Mesenchymal stem cell (in vitro differentiated cells and primary cell): ENCODE results near the gene DTD2.

ENCODE experiments used
- DNase-seq: peaks from one replicate; pipeline ENCODE4 v3.0.0-alpha.2; 2013
- H2AFZ ChIP-seq: one replicate; pipeline ENCODE4 v1.6.1; 2013; ENCODE audit warnings: low read depth, mild to moderate bottlenecking, control low read depth, inconsistent platforms, low read length, moderate library complexity
- H2AK5ac ChIP-seq: 2 replicates; pipeline ENCODE4 v1.6.1; 2013; ENCODE audit warnings: low read length, moderate library complexity, mild to moderate bottlenecking, inconsistent platforms; ENCODE audit not compliant: severe bottlenecking
- H2BK120ac ChIP-seq: one replicate; pipeline ENCODE4 v1.6.1; 2013; ENCODE audit warnings: low read depth, mild to moderate bottlenecking, inconsistent platforms, low read length, moderate library complexity
- H2BK12ac ChIP-seq, 2 experiments: one replicate each; pipeline ENCODE4 v1.6.1; 2013; ENCODE audit warnings: inconsistent platforms in 2 of 2, low read length in 2 of 2, mild to moderate bottlenecking in 2 of 2, moderate library complexity in 2 of 2, control low read depth in 1 of 2
- H2BK15ac ChIP-seq: one replicate; pipeline ENCODE4 v1.6.1; 2013; ENCODE audit warnings: mild to moderate bottlenecking, low read depth, inconsistent platforms; ENCODE audit not compliant: poor library complexity, severe bottlenecking
- H2BK5ac ChIP-seq: 2 replicates; pipeline ENCODE4 v1.6.1; 2013; ENCODE audit warnings: low read depth, mild to moderate bottlenecking, low read length, control low read depth, inconsistent platforms; ENCODE audit not compliant: poor library complexity, severe bottlenecking
- H3K14ac ChIP-seq, 2 experiments: one replicate each; pipeline ENCODE4 v1.6.1; 2013; ENCODE audit warnings: inconsistent platforms in 2 of 2, low read length in 2 of 2, control low read depth in 1 of 2, mild to moderate bottlenecking in 1 of 2, moderate library complexity in 1 of 2
- H3K18ac ChIP-seq, 2 experiments: one replicate each; pipeline ENCODE4 v1.6.1; 2013; ENCODE audit warnings: inconsistent platforms in 2 of 2, low read length in 2 of 2, control low read depth in 1 of 2, low read depth in 1 of 2, mild to moderate bottlenecking in 1 of 2
- H3K23ac ChIP-seq, 2 experiments: one replicate each; pipeline ENCODE4 v1.6.1; 2013; ENCODE audit warnings: inconsistent platforms in 2 of 2, low read length in 2 of 2, mild to moderate bottlenecking in 2 of 2, moderate library complexity in 2 of 2, control low read depth in 1 of 2
- H3K27ac ChIP-seq: 2 replicates; pipeline ENCODE4 v1.5.1; 2013; ENCODE audit warnings: mild to moderate bottlenecking, moderate library complexity, low read length, control low read depth, inconsistent platforms; ENCODE audit not compliant: poor library complexity, severe bottlenecking
- H3K27me3 ChIP-seq, 2 experiments: 2 replicates each; pipeline versions ENCODE4 v1.6.1 to v1.7.0; 2013; ENCODE audit warnings: low read length in 2 of 2, mild to moderate bottlenecking in 2 of 2, moderate library complexity in 2 of 2, control low read depth in 1 of 2, inconsistent platforms in 1 of 2; ENCODE audit not compliant: control insufficient read depth in 1 of 2, insufficient read depth in 1 of 2
- H3K36me3 ChIP-seq, 2 experiments: 2 replicates each; pipeline versions ENCODE4 v1.6.1 to v1.7.0; 2013; ENCODE audit warnings: low read length in 2 of 2, control low read depth in 1 of 2, inconsistent platforms in 1 of 2, low read depth in 1 of 2, mild to moderate bottlenecking in 1 of 2; ENCODE audit not compliant: insufficient read depth in 2 of 2, control insufficient read depth in 1 of 2
- H3K4ac ChIP-seq, 2 experiments: one replicate each; pipeline ENCODE4 v1.6.1; 2013; ENCODE audit warnings: inconsistent platforms in 2 of 2, low read length in 2 of 2, mild to moderate bottlenecking in 2 of 2, moderate library complexity in 2 of 2, control low read depth in 1 of 2, low read depth in 1 of 2
- H3K4me1 ChIP-seq: 2 replicates; pipeline ENCODE4 v1.6.1; 2013; ENCODE audit warnings: low read depth, low read length, control low read depth; ENCODE audit not compliant: control insufficient read depth, insufficient read depth
- H3K4me2 ChIP-seq: 2 replicates; pipeline ENCODE4 v1.6.1; 2013; ENCODE audit warnings: low read length, mild to moderate bottlenecking, inconsistent platforms; ENCODE audit not compliant: poor library complexity, severe bottlenecking
- H3K4me3 ChIP-seq, 2 experiments: 2 replicates each; pipeline versions ENCODE4 v1.5.1 to v1.7.0; 2013; ENCODE audit warnings: low read length in 2 of 2, mild to moderate bottlenecking in 2 of 2, control low read depth in 1 of 2, low read depth in 1 of 2; ENCODE audit not compliant: insufficient read depth in 1 of 2
- H3K79me1 ChIP-seq: replicated peaks from 2 replicates; pipeline ENCODE4 v1.6.1; 2013; ENCODE audit warnings: mild to moderate bottlenecking, control low read depth, low read length, inconsistent platforms; ENCODE audit not compliant: poor library complexity, severe bottlenecking
- H3K9ac ChIP-seq: 2 replicates; pipeline ENCODE4 v1.7.0; 2013; ENCODE audit warnings: mild to moderate bottlenecking, low read length, moderate library complexity
- H3K9me3 ChIP-seq: 2 replicates; pipeline ENCODE4 v1.7.0; 2013; ENCODE audit warnings: mild to moderate bottlenecking, low read length; ENCODE audit not compliant: control insufficient read depth
- H4K8ac ChIP-seq: one replicate; pipeline ENCODE4 v1.6.1; 2013; ENCODE audit warnings: inconsistent platforms, mild to moderate bottlenecking, low read length, moderate library complexity
- H4K91ac ChIP-seq: one replicate; pipeline ENCODE4 v1.6.1; 2013; ENCODE audit warnings: mild to moderate bottlenecking, low read length, inconsistent platforms
- WGBS: methylation state at CpG from one replicate; pipeline ENCODE4 v1.1.7; 2013; ENCODE audit warnings: mixed read lengths; 5-methylcytosine and 5-hydroxymethylcytosine counted together

DTD2 gene

GRCh38 chr14:31442284-31442683, 15.0 kb downstream of the DTD2 start:
- DNase-seq = no peak
- Histone ChIP-seq H2BK5ac (no peak overlapping the region), H3K36me3 (peaks cover 0 to 6% of the 10 kb centered on the region in 2 experiments), H3K9ac (peak overlapping the region; percentile 78), H3K18ac (no peak overlapping the region), H3K27me3 (no peaks in the 10 kb centered on the region), H3K23ac (no peak overlapping the region), H3K27ac (no peak overlapping the region), H3K79me1 (no peaks in the 10 kb centered on the region), H4K8ac (no peak overlapping the region), H3K4me1 (no peaks in the 10 kb centered on the region), H3K4me2 (no peak overlapping the region), H3K4ac (no peak overlapping the region), H2BK12ac (no peak overlapping the region), H3K4me3 (no peak overlapping the region), H3K14ac (no peak overlapping the region), H2AFZ (no peak overlapping the region), H2AK5ac (no peak overlapping the region), H2BK120ac (no peak overlapping the region), H2BK15ac (no peak overlapping the region), H3K9me3 (no peaks in the 10 kb centered on the region), H4K91ac (no peak overlapping the region)
- WGBS = 91% methylated on average over 4 of the region's 6 CpGs

GRCh38 chr14:31441273-31442111, 15.8 kb downstream of the DTD2 start:
- Histone ChIP-seq H3K79me1 (no peaks in the 10 kb centered on the region), H3K9me3 (no peaks in the 10 kb centered on the region), H3K4ac (no peak overlapping the region), H3K14ac (no peak overlapping the region), H3K27me3 (no peaks in the 10 kb centered on the region), H3K4me1 (no peaks in the 10 kb centered on the region), H2BK120ac (no peak overlapping the region), H2BK5ac (no peak overlapping the region), H3K4me2 (no peak overlapping the region), H3K27ac (peak overlapping the region; percentile 51), H3K36me3 (no peaks in the 10 kb centered on the region), H3K18ac (no peak overlapping the region), H2AFZ (no peak overlapping the region), H3K9ac (peak overlapping the region; percentile 78), H3K4me3 (peak overlapping the region in 1 of 2 experiments; percentile 55), H4K8ac (peak overlapping the region; percentile 69), H3K23ac (no peak overlapping the region), H2BK12ac (no peak overlapping the region), H4K91ac (no peak overlapping the region), H2AK5ac (no peak overlapping the region), H2BK15ac (no peak overlapping the region)
- WGBS = 89% methylated on average over 7 of the region's 7 CpGs
- peak; percentile 37 for DNase-seq

GRCh38 chr14:31440280-31440679, 17.0 kb downstream of the DTD2 start:
- no peaks in the 10 kb centered on the region for H3K79me1 ChIP-seq
- DNase-seq = no peak
- no peak overlapping the region for H3K9ac ChIP-seq
- no peak overlapping the region for H3K4me2 ChIP-seq
- H3K9me3 ChIP-seq = no peaks in the 10 kb centered on the region
- no peak overlapping the region for H2AFZ ChIP-seq
- H2BK120ac ChIP-seq = no peak overlapping the region
- no peaks in the 10 kb centered on the region for H3K4me1 ChIP-seq
- H2BK15ac ChIP-seq = no peak overlapping the region
- H3K27ac ChIP-seq = no peak overlapping the region
- H3K23ac ChIP-seq = no peak overlapping the region
- no peak overlapping the region for H2BK12ac ChIP-seq
- no peak overlapping the region for H3K4ac ChIP-seq
- H4K91ac ChIP-seq = no peak overlapping the region
- no peak overlapping the region for H4K8ac ChIP-seq
- no peak overlapping the region for H3K14ac ChIP-seq
- H3K27me3 ChIP-seq = no peaks in the 10 kb centered on the region
- no peak overlapping the region for H3K4me3 ChIP-seq
- no peak overlapping the region for H2BK5ac ChIP-seq
- no peak overlapping the region for H2AK5ac ChIP-seq
- no peaks in the 10 kb centered on the region for H3K36me3 ChIP-seq
- H3K18ac ChIP-seq = no peak overlapping the region

DNA sequence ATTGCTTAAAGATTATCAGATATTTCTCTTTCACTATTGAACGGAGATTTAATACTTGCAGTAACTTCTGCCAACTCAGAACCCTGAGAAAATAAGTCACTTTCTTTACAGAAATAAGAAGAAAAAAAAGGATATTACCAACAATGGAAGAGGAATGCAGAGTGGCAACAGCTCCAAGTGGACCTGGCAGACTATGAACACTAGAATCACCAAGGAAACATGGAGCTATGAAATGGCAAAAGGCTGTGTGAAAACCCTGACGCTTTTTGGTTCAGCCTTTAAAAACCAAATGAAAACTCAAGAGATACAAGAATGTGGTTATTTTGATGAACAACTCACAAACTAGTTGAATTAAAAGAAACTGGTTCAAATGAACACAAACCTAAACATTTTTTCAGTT, 17.7 kb downstream of the DTD2 start:
- no peak overlapping the region for H2BK120ac ChIP-seq
- no peak overlapping the region for H3K14ac ChIP-seq
- H2AFZ ChIP-seq = no peak overlapping the region
- H4K91ac ChIP-seq = no peak overlapping the region
- 100% methylated on average over 1 of the region's 2 CpGs for WGBS
- no peak overlapping the region for H3K4me3 ChIP-seq
- no peak overlapping the region for H3K18ac ChIP-seq
- H3K4ac ChIP-seq = no peak overlapping the region
- no peak overlapping the region for H3K27ac ChIP-seq
- no peaks in the 10 kb centered on the region for H3K27me3 ChIP-seq
- H3K4me2 ChIP-seq = no peak overlapping the region
- DNase-seq = no peak
- H3K4me1 ChIP-seq = no peaks in the 10 kb centered on the region
- H3K9me3 ChIP-seq = no peaks in the 10 kb centered on the region
- no peak overlapping the region for H2AK5ac ChIP-seq
- H2BK5ac ChIP-seq = no peak overlapping the region
- no peaks in the 10 kb centered on the region for H3K36me3 ChIP-seq
- H2BK15ac ChIP-seq = no peak overlapping the region
- no peak overlapping the region for H4K8ac ChIP-seq
- peak overlapping the region; percentile 45 for H3K9ac ChIP-seq
- H3K23ac ChIP-seq = no peak overlapping the region
- H2BK12ac ChIP-seq = no peak overlapping the region
- H3K79me1 ChIP-seq = no peaks in the 10 kb centered on the region
